A673 (cell line): ENCODE data around the gene CHRM4. TPM values are rescaled to one million over a fixed set of nuclear protein-coding genes. Genes with fewer than 3 reads are reported as not detected.

Source experiments
- BruUV-seq: library from RNA; stranded (reverse); fragments of 400-500 nt; replicated peaks from 2 replicates; lab custom pipeline; 2021; lab: Mats Ljungman, UMichigan
- CTCF ChIA-PET: fragments of 300-600 bp; sonication (Branson Sonifier 250); formaldehyde crosslinking; loops from one replicate; lab custom pipeline; 2022; ENCODE audit warnings: antibody characterized with exemption; lab: Charles Lee
- POLR2A ChIA-PET: fragments of 300-600 bp; sonication (Branson Sonifier 250); formaldehyde crosslinking; loops from one replicate; lab custom pipeline; 2022; ENCODE audit warnings: antibody characterized with exemption; ENCODE audit not compliant: low non-redundant PET; lab: Charles Lee
- DNase-seq: peaks from one replicate; pipeline ENCODE4 v3.0.0-alpha.2; 2015; ENCODE audit warnings: low spot score
- H3K27ac ChIP-seq: fragments of 200-600 bp; sonication (generic); 2 replicates; pipeline ENCODE4 v1.5.1; 2016; ENCODE audit warnings: mixed run types, low read depth, mild to moderate bottlenecking, mixed read lengths, antibody characterized with exemption, low read length; ENCODE audit not compliant: poor library complexity, severe bottlenecking
- H3K27me3 ChIP-seq: fragments of 200-600 bp; sonication (generic); replicated peaks from 2 replicates; pipeline ENCODE4 v1.6.1; 2017; ENCODE audit warnings: mixed run types, low read depth, mild to moderate bottlenecking, mixed read lengths, antibody characterized with exemption, low read length; ENCODE audit not compliant: insufficient read depth, poor library complexity
- H3K36me3 ChIP-seq: fragments of 200-600 bp; sonication (generic); 2 replicates; pipeline ENCODE4 v1.6.1; 2016; ENCODE audit warnings: mixed run types, mild to moderate bottlenecking, mixed read lengths, antibody characterized with exemption, low read length; ENCODE audit not compliant: insufficient read depth, poor library complexity, severe bottlenecking
- H3K4me1 ChIP-seq: fragments of 200-600 bp; sonication (generic); 2 replicates; pipeline ENCODE4 v1.6.1; 2017; ENCODE audit warnings: mixed run types, mild to moderate bottlenecking, mixed read lengths, antibody characterized with exemption, low read length; ENCODE audit not compliant: insufficient read depth, poor library complexity, severe bottlenecking
- H3K4me3 ChIP-seq: fragments of 200-600 bp; sonication (generic); 2 replicates; pipeline ENCODE4 v1.5.1; 2016; ENCODE audit warnings: low read depth, mixed run types, mild to moderate bottlenecking, mixed read lengths, low read length; ENCODE audit not compliant: poor library complexity, severe bottlenecking
- H3K9me3 ChIP-seq: fragments of 200-600 bp; sonication (generic); 2 replicates; pipeline ENCODE4 v1.6.1; 2016; ENCODE audit warnings: mixed run types, low read depth, mild to moderate bottlenecking, mixed read lengths, antibody characterized with exemption, low read length; ENCODE audit not compliant: poor library complexity, severe bottlenecking
- EZH2 ChIP-seq: fragments of 200-600 bp; sonication (generic); IDR thresholded peaks from 2 replicates; pipeline ENCODE4 v1.6.1; 2017; ENCODE audit warnings: borderline replicate concordance, low read depth, mild to moderate bottlenecking, mixed read lengths, antibody characterized with exemption, low read length; ENCODE audit not compliant: poor library complexity, severe bottlenecking
- intact Hi-C: fragments of 100-400 bp; cut with micrococcal nuclease; formaldehyde crosslinking; loops from one replicate; pipeline ENCODE4 v1.10.0; 2022; ENCODE audit not compliant: unreplicated experiment
- total RNA-seq: library from RNA; stranded (reverse); gene quantifications from 2 replicates; pipeline ENCODE4 v1.2.3, GENCODE V29; 2021
- TF ChIP-seq, protein P1 (sequence below): fragments of 300-800, 200-600 bp; sonication (generic); conservative IDR thresholded peaks from 2 replicates; pipeline ENCODE4 v1.5.1; 2017; ENCODE audit warnings: low read depth, mild to moderate bottlenecking, antibody characterized with exemption, low read length, moderate library complexity, mixed read lengths

CHRM4 gene
- total RNA-seq, 1 experiment from 2014 or later, result not detected

DNA sequence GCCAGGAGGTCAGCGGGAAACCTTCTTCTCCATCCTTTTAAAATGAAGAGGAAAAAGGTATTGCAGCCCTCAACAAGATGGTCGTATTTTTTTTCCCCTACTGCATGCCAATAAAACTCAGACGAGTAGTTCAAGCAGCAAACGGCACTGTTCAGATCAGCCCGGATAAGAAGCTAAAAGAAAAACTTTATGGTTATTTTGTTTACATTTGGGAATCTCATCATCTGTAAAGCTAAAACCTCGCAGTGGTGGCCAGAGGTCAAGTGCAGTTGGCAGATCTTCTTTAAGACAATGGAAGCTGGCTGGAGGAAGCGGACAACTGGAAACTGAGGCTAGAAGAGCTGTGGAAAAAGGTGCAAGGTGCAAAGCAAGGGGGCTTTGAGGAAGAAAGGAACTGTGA lies 31.0 kb upstream of the CHRM4 start:
- TF ChIP-seq EZH2, result no peak
- TF ChIP-seq, protein P1, sequence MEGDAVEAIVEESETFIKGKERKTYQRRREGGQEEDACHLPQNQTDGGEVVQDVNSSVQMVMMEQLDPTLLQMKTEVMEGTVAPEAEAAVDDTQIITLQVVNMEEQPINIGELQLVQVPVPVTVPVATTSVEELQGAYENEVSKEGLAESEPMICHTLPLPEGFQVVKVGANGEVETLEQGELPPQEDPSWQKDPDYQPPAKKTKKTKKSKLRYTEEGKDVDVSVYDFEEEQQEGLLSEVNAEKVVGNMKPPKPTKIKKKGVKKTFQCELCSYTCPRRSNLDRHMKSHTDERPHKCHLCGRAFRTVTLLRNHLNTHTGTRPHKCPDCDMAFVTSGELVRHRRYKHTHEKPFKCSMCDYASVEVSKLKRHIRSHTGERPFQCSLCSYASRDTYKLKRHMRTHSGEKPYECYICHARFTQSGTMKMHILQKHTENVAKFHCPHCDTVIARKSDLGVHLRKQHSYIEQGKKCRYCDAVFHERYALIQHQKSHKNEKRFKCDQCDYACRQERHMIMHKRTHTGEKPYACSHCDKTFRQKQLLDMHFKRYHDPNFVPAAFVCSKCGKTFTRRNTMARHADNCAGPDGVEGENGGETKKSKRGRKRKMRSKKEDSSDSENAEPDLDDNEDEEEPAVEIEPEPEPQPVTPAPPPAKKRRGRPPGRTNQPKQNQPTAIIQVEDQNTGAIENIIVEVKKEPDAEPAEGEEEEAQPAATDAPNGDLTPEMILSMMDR, result no peak
- H3K9me3 ChIP-seq, result no peaks in the 10 kb centered on the region
- H3K36me3 ChIP-seq, result peaks cover 3% of the 10 kb centered on the region
- no peak overlapping the region for H3K4me3 ChIP-seq
- H3K4me1 ChIP-seq, result peaks cover 20% of the 10 kb centered on the region
- intact Hi-C loops, result no loop called here
- no peak overlapping the region for H3K27ac ChIP-seq
- BruUV-seq, result no TSS peak
- ChIA-PET CTCF (no interaction called here), POLR2A (no interaction called here)
- no peaks in the 10 kb centered on the region for H3K27me3 ChIP-seq
- no peak for DNase-seq

DNA sequence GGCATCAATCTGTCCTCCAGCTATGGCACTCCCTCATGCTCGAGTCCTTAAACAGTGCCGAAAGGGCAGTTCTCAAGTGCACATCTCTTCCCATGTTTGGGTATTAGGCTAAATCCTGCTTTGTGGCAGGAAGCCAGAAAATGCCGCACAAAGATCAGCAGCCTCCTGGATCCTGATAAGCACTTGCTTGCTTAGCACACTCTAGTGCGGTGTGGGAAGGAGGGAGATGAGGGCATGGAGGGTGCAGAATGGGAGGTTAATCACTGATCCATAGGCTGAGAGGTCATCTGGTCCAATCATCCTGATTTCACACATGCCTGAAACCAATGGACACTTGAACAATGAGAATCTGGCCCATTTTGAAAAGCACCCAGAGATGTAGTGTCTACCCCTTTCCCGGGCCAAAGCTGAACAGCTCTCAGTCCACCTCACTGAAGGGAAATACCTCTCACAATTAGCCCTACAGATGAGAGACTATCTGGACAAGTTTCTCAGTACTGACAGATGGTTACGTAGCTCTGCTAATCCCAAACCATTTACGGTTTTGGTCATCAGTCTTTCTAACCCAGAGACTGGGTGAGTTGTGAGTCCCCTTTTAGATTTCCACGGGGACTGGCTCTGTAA lies 29.8 kb upstream of the CHRM4 start:
- POLR2A ChIA-PET, result no interaction called here

DNA sequence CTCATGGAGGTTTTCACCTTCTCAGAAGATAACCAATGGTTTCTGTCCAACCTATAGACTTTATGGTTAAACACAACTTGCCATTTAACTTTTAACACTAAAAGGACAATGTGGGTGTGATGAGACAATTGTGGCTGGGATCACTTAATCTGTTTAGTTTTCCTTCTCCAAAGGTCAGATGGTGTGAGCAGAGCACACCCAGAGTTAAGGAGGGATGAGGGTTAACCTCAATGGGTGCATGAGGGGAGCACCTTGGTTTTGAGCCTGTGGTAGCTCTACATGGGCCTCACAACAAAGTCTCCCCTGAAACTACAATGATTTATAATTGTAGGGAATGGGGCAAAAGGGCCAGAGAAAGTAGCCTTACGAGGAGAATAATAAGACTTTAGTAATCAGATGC lies 28.9 kb upstream of the CHRM4 start:
- no TSS peak for BruUV-seq
- Histone ChIP-seq H3K27ac (no peak overlapping the region), H3K4me3 (no peak overlapping the region), H3K36me3 (peaks cover 7% of the 10 kb centered on the region), H3K4me1 (peaks cover 4% of the 10 kb centered on the region), H3K27me3 (no peaks in the 10 kb centered on the region), H3K9me3 (no peaks in the 10 kb centered on the region)
- DNase-seq, result no peak
- ChIA-PET POLR2A (no interaction called here), CTCF (no interaction called here)
- intact Hi-C loops, result no loop called here
- no peak for TF ChIP-seq EZH2
- TF ChIP-seq, protein P1, result no peak

More for the DNA sequence above, 29.8 kb upstream of the CHRM4 start:
- Histone ChIP-seq H3K27ac (no peak overlapping the region), H3K27me3 (no peaks in the 10 kb centered on the region), H3K9me3 (no peaks in the 10 kb centered on the region), H3K36me3 (peaks cover 7% of the 10 kb centered on the region), H3K4me3 (no peak overlapping the region), H3K4me1 (peaks cover 8% of the 10 kb centered on the region)
- intact Hi-C loops, result no loop called here
- CTCF ChIA-PET, result no interaction called here
- BruUV-seq, result no TSS peak
- TF ChIP-seq EZH2, result no peak
- TF ChIP-seq, protein P1, result no peak
- no peak for DNase-seq
